Prostate gland (tissue), 2 donors: ENCODE measurements around the gene PCNX1. TPM values are rescaled to one million over a fixed set of nuclear protein-coding genes. Genes with fewer than 3 reads are reported as not detected.

Experiments
- DNase-seq: peaks from one replicate; pipeline ENCODE4 v3.0.0-alpha.2; 2019; ENCODE audit warnings: low spot score
- H3K27ac ChIP-seq, 2 donors: fragments of 200-600 bp; sonication (generic); 2 replicates each; pipeline ENCODE4 v1.5.1; 2017 to 2019
- H3K27me3 ChIP-seq: fragments of 200-600 bp; sonication (generic); replicated peaks from 2 replicates; pipeline ENCODE4 v1.5.1; 2019; ENCODE audit not compliant: insufficient read depth
- H3K36me3 ChIP-seq, 2 donors: fragments of 200-600 bp; sonication (generic); 1 replicate in 1 of 2; 2 replicates in 1 of 2; pipeline versions ENCODE4 v1.5.1 to v1.8.1; 2017 to 2019
- H3K4me1 ChIP-seq: fragments of 200-600 bp; sonication (generic); replicated peaks from 2 replicates; pipeline ENCODE4 v1.5.1; 2019
- H3K4me3 ChIP-seq, 2 donors: fragments of 200-600 bp; sonication (generic); 2 replicates each; pipeline ENCODE4 v1.5.1; 2017 to 2019
- H3K9me3 ChIP-seq: fragments of 200-600 bp; sonication (generic); 2 replicates; pipeline ENCODE4 v1.5.1; 2017
- CTCF ChIP-seq, 4 experiments: fragments of 200-600 bp in 2 of 4; fragments of 450-650 bp in 2 of 4; sonication (generic) in 2 of 4; IDR thresholded peaks; 1 replicate in 3 of 4; 2 replicates in 1 of 4; pipeline ENCODE4 v1.5.1; 2016 to 2019; ENCODE audit warnings: antibody characterized with exemption in 4 of 4, mild to moderate bottlenecking in 2 of 4, moderate library complexity in 2 of 4
- POLR2A ChIP-seq: fragments of 450-650 bp; IDR thresholded peaks from one replicate; pipeline ENCODE4 v1.6.1; 2016; ENCODE audit warnings: antibody characterized with exemption, mild to moderate bottlenecking
- POLR2AphosphoS5 ChIP-seq: sonication (generic); formaldehyde crosslinking; IDR thresholded peaks from one replicate; pipeline ENCODE4 v1.6.1; 2017; ENCODE audit warnings: antibody characterized with exemption
- WGBS: methylation state at CpG from one replicate; pipeline ENCODE4 v1.1.5; 2018; 5-methylcytosine and 5-hydroxymethylcytosine counted together
- intact Hi-C: fragments of 100-400 bp; cut with DNase I; formaldehyde crosslinking; loops from one replicate; pipeline ENCODE4 v1.14.2; 2022
- total RNA-seq, 2 donors: library from RNA; depleted of rRNA; stranded (reverse); fragments of >200 nt; gene quantifications; one replicate each; pipeline ENCODE4 v1.1.0, GENCODE V29; 2016

Gene PCNX1
- total RNA-seq, 2 donors from 2014 or later: 24.5 to 66.5 TPM

- no peak for DNase-seq
- intact Hi-C loops: no loop called here
Measured at GRCh38 chr14:71113376-71113775, 206.1 kb downstream of the PCNX1 start.

DNA sequence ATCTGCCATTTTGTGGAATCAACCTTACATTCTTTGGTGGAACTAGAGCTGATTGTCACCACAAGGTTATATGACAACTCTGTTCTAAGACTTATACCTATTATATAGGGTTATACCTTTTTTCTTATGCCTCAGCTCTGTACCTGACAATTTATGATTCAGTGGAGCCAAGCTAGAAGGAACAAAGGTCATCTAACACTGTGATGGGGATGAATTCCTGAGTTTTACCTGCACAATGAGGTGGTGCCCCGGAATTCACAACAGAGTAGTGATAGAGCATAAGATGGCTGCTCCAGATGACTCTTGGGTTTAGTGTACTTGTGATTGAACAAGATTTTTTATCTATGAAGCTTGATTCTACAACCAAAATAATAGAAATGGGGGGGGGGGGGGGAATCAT, 207.3 kb downstream of the PCNX1 start:
- Histone ChIP-seq H3K27me3 (no peaks in the 10 kb centered on the region), H3K36me3 (peaks cover 0 to 3% of the 10 kb centered on the region in 2 donors), H3K4me3 (no peak overlapping the region), H3K27ac (no peak overlapping the region), H3K9me3 (no peaks in the 10 kb centered on the region), H3K4me1 (no peaks in the 10 kb centered on the region)
- DNase-seq: no peak
- TF ChIP-seq CTCF (IDR thresholded peaks at IDR 0.05) (no peak), POLR2AphosphoS5 (no peak), POLR2A (no peak)
- intact Hi-C loops: no loop called here
- WGBS: 96% methylated on average over 1 of the region's 1 CpG

More at GRCh38 chr14:71113376-71113775, 206.1 kb downstream of the PCNX1 start:
- no peaks in the 10 kb centered on the region for H3K4me1 ChIP-seq
- H3K27ac ChIP-seq: no peak overlapping the region
- no peaks in the 10 kb centered on the region for H3K27me3 ChIP-seq
- no peaks in the 10 kb centered on the region for H3K9me3 ChIP-seq
- H3K36me3 ChIP-seq: peaks cover 0 to 3% of the 10 kb centered on the region in 2 donors
- TF ChIP-seq POLR2A: no peak
- TF ChIP-seq POLR2AphosphoS5: no peak
- TF ChIP-seq CTCF (IDR thresholded peaks at IDR 0.05): no peak
- no peak overlapping the region for H3K4me3 ChIP-seq

GRCh38 chr14:71115306-71115705, 208.0 kb downstream of the PCNX1 start:
- no peaks in the 10 kb centered on the region for H3K27me3 ChIP-seq
- H3K27ac ChIP-seq: no peak overlapping the region
- TF ChIP-seq CTCF (IDR thresholded peaks at IDR 0.05): no peak
- TF ChIP-seq POLR2AphosphoS5: no peak
- TF ChIP-seq POLR2A: no peak
- no peaks in the 10 kb centered on the region for H3K36me3 ChIP-seq
- WGBS: 70% methylated on average over 2 of the region's 2 CpGs
- no peaks in the 10 kb centered on the region for H3K9me3 ChIP-seq
- intact Hi-C loops: no loop called here
- H3K4me3 ChIP-seq: no peak overlapping the region
- DNase-seq: no peak
- no peaks in the 10 kb centered on the region for H3K4me1 ChIP-seq

DNA sequence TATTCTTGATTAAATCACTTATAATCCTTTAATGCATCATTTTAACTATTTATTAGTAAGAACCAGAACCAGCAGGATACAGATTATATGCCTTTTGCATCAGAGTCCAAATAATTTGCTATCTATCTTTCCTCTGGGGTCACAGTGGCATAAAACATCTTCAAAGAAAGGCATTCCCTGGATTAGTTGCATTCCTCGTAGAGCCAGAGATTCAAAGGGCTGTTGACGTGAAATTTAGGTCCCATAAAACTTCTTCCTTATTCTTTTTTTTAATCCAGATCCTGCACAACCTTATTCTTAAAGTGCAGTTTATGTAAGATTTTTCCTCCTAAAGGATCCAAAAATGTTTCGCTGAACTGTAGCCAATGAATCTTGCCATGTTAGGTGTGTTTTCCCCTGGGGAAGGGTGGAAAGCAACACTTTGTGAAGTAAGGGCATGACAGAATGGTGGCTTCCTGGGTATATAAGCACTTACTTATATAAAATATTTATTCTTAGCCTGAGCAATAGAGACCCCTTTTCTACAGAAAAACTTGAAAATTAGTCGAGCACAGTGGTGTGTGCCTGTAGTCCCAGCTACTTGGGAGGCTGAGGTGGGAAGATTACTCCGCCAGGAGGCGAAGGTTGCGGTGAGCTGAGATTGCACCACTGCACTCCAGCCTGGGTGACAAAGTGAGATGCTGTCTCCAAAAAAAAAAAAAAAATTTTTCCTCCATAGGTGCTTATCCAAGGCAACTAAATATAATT, 208.7 kb downstream of the PCNX1 start:
- Histone ChIP-seq H3K4me3 (no peak overlapping the region), H3K9me3 (no peaks in the 10 kb centered on the region), H3K36me3 (no peaks in the 10 kb centered on the region), H3K4me1 (no peaks in the 10 kb centered on the region), H3K27ac (no peak overlapping the region), H3K27me3 (no peaks in the 10 kb centered on the region)
- DNase-seq: no peak
- intact Hi-C loops: no loop called here
- no peak for TF ChIP-seq POLR2A
- TF ChIP-seq CTCF (IDR thresholded peaks at IDR 0.05): no peak
- no peak for TF ChIP-seq POLR2AphosphoS5
- 84% methylated on average over 7 of the region's 7 CpGs for WGBS

DNA sequence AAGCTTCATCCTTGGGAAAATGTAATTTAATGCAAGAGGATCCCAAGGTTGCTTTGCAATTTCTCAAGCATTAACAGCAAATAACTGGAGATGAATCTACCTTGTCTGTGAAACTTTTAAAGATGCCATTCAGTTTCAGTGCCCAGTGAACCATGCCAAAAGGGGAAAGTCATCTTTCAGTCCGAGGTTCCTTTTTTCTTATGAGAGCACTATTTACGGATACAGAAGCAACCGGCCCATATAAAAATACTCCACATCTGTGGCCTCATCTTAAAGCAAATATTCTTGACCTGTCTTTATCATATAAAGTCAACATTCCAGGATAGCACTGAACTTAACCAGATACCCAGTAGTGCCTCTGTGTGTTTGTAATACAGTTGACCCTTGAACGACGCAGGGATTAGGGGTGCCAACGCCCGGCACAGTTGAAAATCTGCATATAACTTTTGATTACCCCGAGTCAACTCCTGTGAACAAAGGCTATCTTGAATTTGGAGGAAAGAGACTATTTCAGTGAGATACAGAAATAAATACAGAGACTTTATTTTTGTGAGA, 209.4 kb downstream of the PCNX1 start:
- intact Hi-C loops: no loop called here
- H3K36me3 ChIP-seq: no peaks in the 10 kb centered on the region
- no peaks in the 10 kb centered on the region for H3K4me1 ChIP-seq
- no peaks in the 10 kb centered on the region for H3K27me3 ChIP-seq
- H3K4me3 ChIP-seq: no peak overlapping the region
- 78% methylated on average over 8 of the region's 8 CpGs for WGBS
- DNase-seq: no peak
- no peaks in the 10 kb centered on the region for H3K9me3 ChIP-seq
- H3K27ac ChIP-seq: no peak overlapping the region
- TF ChIP-seq POLR2AphosphoS5: no peak
- TF ChIP-seq POLR2A: no peak
- no peak for TF ChIP-seq CTCF (IDR thresholded peaks at IDR 0.05)
